ENCODE results near the gene PACSIN1.

PACSIN1 gene

DNA sequence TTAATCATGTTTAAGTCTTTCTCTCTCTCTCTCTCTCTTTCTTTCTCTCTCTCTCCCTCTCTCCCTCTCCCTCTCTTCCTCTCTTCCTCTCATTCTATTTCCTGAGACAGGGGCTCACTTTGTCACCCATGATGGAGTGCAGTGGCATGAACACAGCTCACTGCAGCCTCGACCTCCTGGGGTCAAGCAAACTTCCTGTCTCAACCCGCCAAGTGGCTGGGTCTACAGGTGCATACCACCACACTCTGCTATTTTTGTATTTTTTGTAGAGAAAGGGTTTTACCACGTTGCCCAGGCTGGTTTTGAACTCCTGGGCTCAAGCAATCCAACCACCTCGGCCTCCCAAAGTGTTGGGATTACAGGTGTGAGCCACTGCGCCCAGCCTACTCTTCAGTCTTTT lies 24.4 kb upstream of the PACSIN1 start:
- Histone ChIP-seq H3F3A (ENCODE audit: insufficient read depth, low read length) (no peaks in the 10 kb centered on the region), H4K20me1 (ENCODE audit: insufficient read depth, low read length) (no peaks in the 10 kb centered on the region), H3K4me2 (ENCODE audit: low read depth, low read length) (no peak overlapping the region), H3K9me2 (replicated peaks; ENCODE audit: insufficient read depth, low read length) (no peaks in the 10 kb centered on the region), H3K27ac (ENCODE audit: low read length) (no peak overlapping the region), H3K9ac (ENCODE audit: low read length) (no peak overlapping the region), H3K27me3 (replicated peaks; ENCODE audit: insufficient read depth, low read length) (no peaks in the 10 kb centered on the region), H2AFZ (ENCODE audit: low read length) (no peak overlapping the region), H3K4me3 (ENCODE audit: low read length) (no peak overlapping the region), H3K36me3 (replicated peaks; ENCODE audit: insufficient read depth, low read length) (no peaks in the 10 kb centered on the region), H3K4me1 (ENCODE audit: low read length) (no peaks in the 10 kb centered on the region), H3K79me2 (ENCODE audit: low read length) (no peaks in the 10 kb centered on the region), H3K9me3 (replicated peaks; ENCODE audit: insufficient read depth, low read length) (no peaks in the 10 kb centered on the region)
- no peak for TF ChIP-seq EZH2 (optimal IDR thresholded peaks at IDR 0.05; ENCODE audit: low read depth, low read length)
- TF ChIP-seq EZH2phosphoT487 (IDR thresholded peaks at IDR 0.05; ENCODE audit: low read length) = no peak
- TF ChIP-seq, protein P1, sequence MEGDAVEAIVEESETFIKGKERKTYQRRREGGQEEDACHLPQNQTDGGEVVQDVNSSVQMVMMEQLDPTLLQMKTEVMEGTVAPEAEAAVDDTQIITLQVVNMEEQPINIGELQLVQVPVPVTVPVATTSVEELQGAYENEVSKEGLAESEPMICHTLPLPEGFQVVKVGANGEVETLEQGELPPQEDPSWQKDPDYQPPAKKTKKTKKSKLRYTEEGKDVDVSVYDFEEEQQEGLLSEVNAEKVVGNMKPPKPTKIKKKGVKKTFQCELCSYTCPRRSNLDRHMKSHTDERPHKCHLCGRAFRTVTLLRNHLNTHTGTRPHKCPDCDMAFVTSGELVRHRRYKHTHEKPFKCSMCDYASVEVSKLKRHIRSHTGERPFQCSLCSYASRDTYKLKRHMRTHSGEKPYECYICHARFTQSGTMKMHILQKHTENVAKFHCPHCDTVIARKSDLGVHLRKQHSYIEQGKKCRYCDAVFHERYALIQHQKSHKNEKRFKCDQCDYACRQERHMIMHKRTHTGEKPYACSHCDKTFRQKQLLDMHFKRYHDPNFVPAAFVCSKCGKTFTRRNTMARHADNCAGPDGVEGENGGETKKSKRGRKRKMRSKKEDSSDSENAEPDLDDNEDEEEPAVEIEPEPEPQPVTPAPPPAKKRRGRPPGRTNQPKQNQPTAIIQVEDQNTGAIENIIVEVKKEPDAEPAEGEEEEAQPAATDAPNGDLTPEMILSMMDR (IDR thresholded peaks at IDR 0.05; ENCODE audit: low read length) = no peak
- peak; percentile 33 for DNase-seq

DNA sequence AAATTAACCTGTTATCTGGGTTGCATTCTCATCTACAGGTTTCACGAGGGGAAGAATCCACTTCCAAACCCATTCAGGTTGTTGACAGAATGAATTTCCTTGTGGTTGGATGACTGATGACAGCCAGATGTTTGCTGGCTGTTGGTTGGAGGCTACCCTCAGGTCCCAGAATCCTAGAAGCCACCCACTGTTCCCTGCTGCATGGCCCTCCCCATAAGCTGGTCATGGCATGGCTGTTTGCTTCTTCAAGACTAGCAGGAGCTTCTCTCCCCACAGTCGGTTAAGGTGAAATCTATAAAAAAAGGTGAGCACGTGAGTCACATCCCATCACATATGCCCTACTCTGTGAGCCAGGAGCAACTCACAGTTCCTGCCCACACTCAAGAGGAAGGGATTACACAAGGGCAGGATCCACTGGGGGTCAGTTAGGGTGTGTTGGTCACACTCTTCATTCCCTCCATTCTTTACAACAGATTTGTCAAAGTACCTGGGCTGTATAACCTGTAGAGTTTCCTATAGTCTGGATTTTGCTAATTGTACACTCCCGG lies 20.5 kb upstream of the PACSIN1 start:
- H3K27ac ChIP-seq (ENCODE audit: low read length) = no peak overlapping the region
- no peaks in the 10 kb centered on the region for H3K36me3 ChIP-seq (replicated peaks; ENCODE audit: insufficient read depth, low read length)
- no peak for TF ChIP-seq EZH2 (optimal IDR thresholded peaks at IDR 0.05; ENCODE audit: low read depth, low read length)
- no peak for TF ChIP-seq EZH2phosphoT487 (IDR thresholded peaks at IDR 0.05; ENCODE audit: low read length)
- TF ChIP-seq, protein P1 (IDR thresholded peaks at IDR 0.05; ENCODE audit: low read length) = no peak
- DNase-seq = no peak
- peaks cover 9% of the 10 kb centered on the region; the same call in 1 of the 2 replicates for H3K4me1 ChIP-seq (ENCODE audit: low read length)
- H3K9me2 ChIP-seq (replicated peaks; ENCODE audit: insufficient read depth, low read length) = no peaks in the 10 kb centered on the region
- H3K4me2 ChIP-seq (ENCODE audit: low read depth, low read length) = no peak overlapping the region
- no peaks in the 10 kb centered on the region for H3K9me3 ChIP-seq (replicated peaks; ENCODE audit: insufficient read depth, low read length)
- no peak overlapping the region for H3K4me3 ChIP-seq (ENCODE audit: low read length)
- H2AFZ ChIP-seq (ENCODE audit: low read length) = no peak overlapping the region
- H3F3A ChIP-seq (ENCODE audit: insufficient read depth, low read length) = no peaks in the 10 kb centered on the region
- H4K20me1 ChIP-seq (ENCODE audit: insufficient read depth, low read length) = no peaks in the 10 kb centered on the region
- no peaks in the 10 kb centered on the region for H3K79me2 ChIP-seq (ENCODE audit: low read length)
- H3K9ac ChIP-seq (ENCODE audit: low read length) = no peak overlapping the region
- no peaks in the 10 kb centered on the region for H3K27me3 ChIP-seq (replicated peaks; ENCODE audit: insufficient read depth, low read length)

DNA sequence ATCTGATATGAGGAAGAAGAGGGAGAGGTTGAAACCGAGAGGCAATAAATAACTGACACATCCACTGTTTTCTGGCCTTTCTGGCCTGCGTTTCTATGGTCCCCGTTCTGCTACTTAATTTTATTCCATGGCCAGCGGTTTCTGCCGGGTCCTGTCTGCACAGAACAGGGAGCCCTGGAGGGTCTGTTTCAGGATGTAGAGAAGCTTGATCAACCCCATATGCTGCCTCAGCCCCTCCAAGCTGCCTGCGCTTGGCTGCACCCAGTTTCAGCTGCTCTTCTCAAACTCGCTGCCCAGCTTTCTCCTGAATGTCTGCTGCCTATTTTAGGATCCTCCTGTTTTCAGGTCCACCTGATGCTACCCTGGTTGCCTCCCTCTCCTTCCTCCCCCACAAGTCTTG lies 18.5 kb upstream of the PACSIN1 start:
- Histone ChIP-seq H3K4me2 (ENCODE audit: low read depth, low read length) (no peak overlapping the region), H3K4me1 (ENCODE audit: low read length) (peaks cover 9% of the 10 kb centered on the region; the same call in 1 of the 2 replicates), H3F3A (ENCODE audit: insufficient read depth, low read length) (no peaks in the 10 kb centered on the region), H3K9ac (ENCODE audit: low read length) (no peak overlapping the region), H3K27me3 (replicated peaks; ENCODE audit: insufficient read depth, low read length) (no peaks in the 10 kb centered on the region), H3K27ac (ENCODE audit: low read length) (no peak overlapping the region), H3K9me2 (replicated peaks; ENCODE audit: insufficient read depth, low read length) (no peaks in the 10 kb centered on the region), H3K36me3 (replicated peaks; ENCODE audit: insufficient read depth, low read length) (no peaks in the 10 kb centered on the region), H3K4me3 (ENCODE audit: low read length) (no peak overlapping the region), H3K9me3 (replicated peaks; ENCODE audit: insufficient read depth, low read length) (no peaks in the 10 kb centered on the region), H4K20me1 (ENCODE audit: insufficient read depth, low read length) (no peaks in the 10 kb centered on the region), H2AFZ (ENCODE audit: low read length) (peak overlapping the region; percentile 60), H3K79me2 (ENCODE audit: low read length) (no peaks in the 10 kb centered on the region)
- no peak for DNase-seq
- TF ChIP-seq, protein P1 (IDR thresholded peaks at IDR 0.05; ENCODE audit: low read length) = no peak
- TF ChIP-seq EZH2phosphoT487 (IDR thresholded peaks at IDR 0.05; ENCODE audit: low read length) = no peak
- TF ChIP-seq EZH2 (optimal IDR thresholded peaks at IDR 0.05; ENCODE audit: low read depth, low read length) = no peak
